Endothelial cell of umbilical vein (primary cell): ENCODE measurements around the gene COL9A3. TPM values are rescaled to one million over a fixed set of nuclear protein-coding genes. Genes with fewer than 3 reads are reported as not detected.

Source experiments
- BruUV-seq: library from RNA; stranded (reverse); fragments of 400-500 nt; replicated peaks from 2 replicates; lab custom pipeline; 2021; lab: Mats Ljungman, UMichigan
- CTCF ChIA-PET: fragments of 300-600, 350-600 bp; sonication (Branson Sonifier 250); formaldehyde crosslinking; loops from one replicate; lab custom pipeline; 2021; ENCODE audit warnings: antibody characterized with exemption, inconsistent platforms; lab: Charles Lee
- POLR2A ChIA-PET: fragments of 300-600, 350-600 bp; sonication (Branson Sonifier 250); formaldehyde crosslinking; loops from one replicate; lab custom pipeline; 2021; ENCODE audit warnings: antibody characterized with exemption, inconsistent platforms; lab: Charles Lee
- DNase-seq: peaks from one replicate; pipeline ENCODE4 v3.0.0-alpha.2; 2011; ENCODE audit warnings: low read depth, low spot score
- FAIRE-seq: peaks from 2 replicates; lab custom pipeline; 2011; peaks lifted over from hg19 to GRCh38; lab: Jason Lieb, UNC
- H2AFZ ChIP-seq: 2 replicates; pipeline ENCODE4 v1.6.0; 2012; ENCODE audit warnings: low read depth, low read length, control low read depth, inconsistent platforms
- H3K27ac ChIP-seq: 2 replicates; pipeline ENCODE4 v1.5.1; 2011; ENCODE audit warnings: low read depth, mild to moderate bottlenecking, control low read depth, low read length, moderate library complexity; ENCODE audit not compliant: insufficient read depth
- H3K27me3 ChIP-seq, 2 experiments: 2 replicates each; pipeline versions ENCODE4 v1.6.0 to v1.6.1; 2011; ENCODE audit warnings: low read length in 2 of 2, mixed read lengths in 1 of 2; ENCODE audit not compliant: control insufficient read depth in 2 of 2, insufficient read depth in 2 of 2
- H3K36me3 ChIP-seq, 2 experiments: 2 replicates in 1 of 2; 3 replicates in 1 of 2; pipeline ENCODE4 v1.5.1; 2011; ENCODE audit warnings: low read length in 2 of 2, mild to moderate bottlenecking in 1 of 2, moderate library complexity in 1 of 2; ENCODE audit not compliant: control insufficient read depth in 2 of 2, insufficient read depth in 2 of 2; ENCODE audit errors: extremely low read depth in 1 of 2
- H3K4me1 ChIP-seq: 3 replicates; pipeline ENCODE4 v1.5.1; 2011; ENCODE audit warnings: mild to moderate bottlenecking, low read length; ENCODE audit not compliant: control insufficient read depth, insufficient read depth; ENCODE audit errors: extremely low read depth
- H3K4me2 ChIP-seq: 2 replicates; pipeline ENCODE4 v1.6.1; 2011; ENCODE audit warnings: low read length, control low read depth, mixed read lengths; ENCODE audit not compliant: insufficient read depth
- H3K4me3 ChIP-seq, 3 experiments: fragments of 200-600 bp in 1 of 3; sonication (generic), shearing (Covaris generic) in 1 of 3; replicated peaks in 1 of 3; 2 replicates each; pipeline ENCODE4 v1.5.1; 2011 to 2016; ENCODE audit warnings: control low read depth in 3 of 3, low read length in 3 of 3, mild to moderate bottlenecking in 2 of 3, inconsistent platforms in 1 of 3, low read depth in 1 of 3, moderate library complexity in 1 of 3; ENCODE audit not compliant: insufficient read depth in 1 of 3
- H3K79me2 ChIP-seq: 2 replicates; pipeline ENCODE4 v1.6.0; 2012; ENCODE audit warnings: low read length, inconsistent platforms; ENCODE audit not compliant: control insufficient read depth, insufficient read depth
- H3K9ac ChIP-seq: replicated peaks from 2 replicates; pipeline ENCODE3; 2011; ENCODE audit warnings: low read length, control low read depth; ENCODE audit not compliant: insufficient read depth; ENCODE audit errors: extremely low read depth
- H3K9me1 ChIP-seq: replicated peaks from 3 replicates; pipeline ENCODE4 v1.6.0; 2011; ENCODE audit warnings: mild to moderate bottlenecking, low read length; ENCODE audit not compliant: control insufficient read depth, insufficient read depth; ENCODE audit errors: extremely low read depth
- H3K9me3 ChIP-seq: replicated peaks from 2 replicates; pipeline ENCODE4 v1.5.1; 2012; ENCODE audit warnings: low read length, inconsistent platforms; ENCODE audit not compliant: control insufficient read depth, insufficient read depth
- H4K20me1 ChIP-seq: replicated peaks from 2 replicates; pipeline ENCODE3; 2011; ENCODE audit warnings: mild to moderate bottlenecking, low read length; ENCODE audit not compliant: control insufficient read depth, insufficient read depth; ENCODE audit errors: extremely low read depth
- EZH2 ChIP-seq: IDR thresholded peaks from 2 replicates; pipeline ENCODE4 v1.6.1; 2012; ENCODE audit warnings: borderline replicate concordance, low read depth, mild to moderate bottlenecking, moderate library complexity, low read length, inconsistent platforms; ENCODE audit not compliant: severe bottlenecking
- FOS ChIP-seq: IDR thresholded peaks from 2 replicates; pipeline ENCODE4 v1.6.1; 2011; ENCODE audit warnings: mild to moderate bottlenecking, low read length, moderate library complexity, borderline replicate concordance; ENCODE audit not compliant: insufficient read depth
- GATA2 ChIP-seq: IDR thresholded peaks from 2 replicates; pipeline ENCODE4 v1.7.0; 2011; ENCODE audit warnings: low read depth, mild to moderate bottlenecking, moderate library complexity, mixed read lengths, low read length; ENCODE audit not compliant: insufficient read length, insufficient read depth
- JUN ChIP-seq: IDR thresholded peaks from 2 replicates; pipeline ENCODE4 v1.6.1; 2011; ENCODE audit warnings: borderline replicate concordance, low read depth; ENCODE audit not compliant: insufficient read length, insufficient read depth
- MYC ChIP-seq: IDR thresholded peaks from one replicate; pipeline ENCODE4 v1.6.1; 2011; ENCODE audit warnings: mild to moderate bottlenecking, low read depth, low read length
- POLR2A ChIP-seq: IDR thresholded peaks from 2 replicates; pipeline ENCODE4 v1.6.1; 2012; ENCODE audit warnings: low read depth, mild to moderate bottlenecking, control low read depth, low read length
- POLR2AphosphoS5 ChIP-seq: IDR thresholded peaks from 2 replicates; pipeline ENCODE4 v1.6.1; 2012; ENCODE audit warnings: low read depth, mild to moderate bottlenecking, control low read depth, low read length, moderate library complexity; ENCODE audit not compliant: insufficient read depth
- dilution Hi-C: fragments of 300-500 bp; cut with MboI; formaldehyde crosslinking; loops from one replicate; pipeline ENCODE4 v1.15.0; 2019; ENCODE audit warnings: low sequenced_read_pairs; ENCODE audit not compliant: extremely low pct_ligation_motif_present
- intact Hi-C: fragments of 100-400 bp; cut with micrococcal nuclease; formaldehyde crosslinking; loops from one replicate; pipeline ENCODE4 v1.10.0; 2022
- polyA plus RNA-seq, 4 experiments: library from polyadenylated mRNA; depleted of rRNA in 3 of 4; stranded (reverse) in 3 of 4; unstranded in 1 of 4; fragments of >200 nt; gene quantifications; 2 replicates each; pipeline versions ENCODE4 v1.2.1 to v1.2.3, GENCODE V29; 2011 to 2012; ENCODE audit warnings: missing spikeins in 1 of 4
- total RNA-seq: library from RNA; stranded (reverse); gene quantifications from 2 replicates; pipeline ENCODE4 v1.2.3, GENCODE V29; 2021
- TF ChIP-seq, protein P1 (sequence below): IDR thresholded peaks from 2 replicates; pipeline ENCODE4 v1.6.1; 2011; ENCODE audit not compliant: insufficient read depth, insufficient read length
- TF ChIP-seq, protein P2 (sequence below), 2 donors: IDR thresholded peaks; 1 replicate in 1 of 2; 2 replicates in 1 of 2; pipeline ENCODE4 v1.5.1; 2011; ENCODE audit warnings: low read length in 2 of 2, mild to moderate bottlenecking in 2 of 2, moderate library complexity in 2 of 2, control low read depth in 1 of 2, inconsistent platforms in 1 of 2, low read depth in 1 of 2; ENCODE audit not compliant: insufficient read depth in 1 of 2; ENCODE audit errors: extremely low read depth in 1 of 2

Gene COL9A3
- total and polyA plus RNA-seq, 2 donors (not counting 3 experiments of a cell fraction or from before 2014, with no cell fraction given): 0.46 to 0.60 TPM

DNA sequence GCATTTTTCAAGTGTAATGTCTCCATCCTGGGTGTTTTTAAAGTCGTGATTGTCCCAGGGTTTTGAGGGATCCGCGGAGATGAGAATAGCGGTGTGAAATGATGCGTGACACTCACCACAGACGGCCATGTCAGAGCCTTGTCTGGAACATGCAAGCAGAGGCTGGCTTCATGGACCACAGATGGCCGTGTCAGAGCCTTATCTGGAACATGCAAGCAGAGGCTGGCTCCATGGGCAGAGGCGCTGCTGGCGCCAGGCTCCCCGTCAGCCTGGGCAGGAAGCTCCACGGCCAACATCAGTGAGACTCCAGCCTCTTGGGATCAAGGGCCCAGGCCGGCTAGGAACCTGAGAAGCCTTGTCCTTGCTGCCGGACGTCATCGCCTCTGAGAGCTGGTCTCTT lies 28.2 kb upstream of the COL9A3 start:
- no peak overlapping the region for H3K9ac ChIP-seq
- no peaks in the 10 kb centered on the region for H3K36me3 ChIP-seq
- intact Hi-C loops (no loop called here), dilution Hi-C loops (no loop called here)
- H3K9me3 ChIP-seq: no peaks in the 10 kb centered on the region
- no peaks in the 10 kb centered on the region for H3K9me1 ChIP-seq
- no peaks in the 10 kb centered on the region for H4K20me1 ChIP-seq
- DNase-seq: no peak
- no peak overlapping the region for H2AFZ ChIP-seq
- no peak overlapping the region for H3K27ac ChIP-seq
- no peak overlapping the region for H3K4me3 ChIP-seq
- BruUV-seq: no TSS peak
- ChIA-PET POLR2A (no interaction called here), CTCF (interaction anchor here (0.7 to 6.4 kb wide), 9 partner anchors 15 to 289 kb away, joined by 3 to 98 read pairs (median 6); partner anchors contain the start of gene NTSR1)
- no peaks in the 10 kb centered on the region for H3K27me3 ChIP-seq
- no peak overlapping the region for H3K4me2 ChIP-seq
- peaks cover 16% of the 10 kb centered on the region for H3K4me1 ChIP-seq
- H3K79me2 ChIP-seq: no peaks in the 10 kb centered on the region
- TF ChIP-seq, protein P1, sequence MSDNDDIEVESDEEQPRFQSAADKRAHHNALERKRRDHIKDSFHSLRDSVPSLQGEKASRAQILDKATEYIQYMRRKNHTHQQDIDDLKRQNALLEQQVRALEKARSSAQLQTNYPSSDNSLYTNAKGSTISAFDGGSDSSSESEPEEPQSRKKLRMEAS: no peak
- TF ChIP-seq POLR2AphosphoS5: no peak
- TF ChIP-seq POLR2A: no peak
- TF ChIP-seq, protein P2, sequence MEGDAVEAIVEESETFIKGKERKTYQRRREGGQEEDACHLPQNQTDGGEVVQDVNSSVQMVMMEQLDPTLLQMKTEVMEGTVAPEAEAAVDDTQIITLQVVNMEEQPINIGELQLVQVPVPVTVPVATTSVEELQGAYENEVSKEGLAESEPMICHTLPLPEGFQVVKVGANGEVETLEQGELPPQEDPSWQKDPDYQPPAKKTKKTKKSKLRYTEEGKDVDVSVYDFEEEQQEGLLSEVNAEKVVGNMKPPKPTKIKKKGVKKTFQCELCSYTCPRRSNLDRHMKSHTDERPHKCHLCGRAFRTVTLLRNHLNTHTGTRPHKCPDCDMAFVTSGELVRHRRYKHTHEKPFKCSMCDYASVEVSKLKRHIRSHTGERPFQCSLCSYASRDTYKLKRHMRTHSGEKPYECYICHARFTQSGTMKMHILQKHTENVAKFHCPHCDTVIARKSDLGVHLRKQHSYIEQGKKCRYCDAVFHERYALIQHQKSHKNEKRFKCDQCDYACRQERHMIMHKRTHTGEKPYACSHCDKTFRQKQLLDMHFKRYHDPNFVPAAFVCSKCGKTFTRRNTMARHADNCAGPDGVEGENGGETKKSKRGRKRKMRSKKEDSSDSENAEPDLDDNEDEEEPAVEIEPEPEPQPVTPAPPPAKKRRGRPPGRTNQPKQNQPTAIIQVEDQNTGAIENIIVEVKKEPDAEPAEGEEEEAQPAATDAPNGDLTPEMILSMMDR (IDR thresholded peaks at IDR 0.05; ENCODE audit: extremely low read depth in 1 of 2, insufficient read depth in 1 of 2, low read depth in 1 of 2, low read length in 2 of 2): no peak
- no peak for TF ChIP-seq JUN
- no peak for TF ChIP-seq GATA2
- TF ChIP-seq FOS: no peak
- no peak for TF ChIP-seq EZH2
- no peak for TF ChIP-seq MYC
- FAIRE-seq: no peak
